Neural cell (in vitro differentiated cells): ENCODE measurements around the gene BBS1. TPM values are rescaled to one million over a fixed set of nuclear protein-coding genes. Genes with fewer than 3 reads are reported as not detected.

Experiments
- H2AFZ ChIP-seq: fragments of 200-600, 300-800 bp; sonication (generic), shearing (Covaris generic); 2 replicates; pipeline ENCODE4 v1.6.0; 2014; ENCODE audit warnings: low read depth, mild to moderate bottlenecking, antibody characterized with exemption, low read length, moderate library complexity
- H3F3A ChIP-seq: fragments of 200-600 bp; shearing (Covaris generic); 2 replicates; pipeline ENCODE4 v1.6.1; 2016; ENCODE audit warnings: mild to moderate bottlenecking, moderate library complexity, mixed read lengths, antibody characterized with exemption, low read length; ENCODE audit not compliant: insufficient read depth, poor library complexity, severe bottlenecking
- H3K27ac ChIP-seq: fragments of 200-600, 300-800 bp; sonication (generic), shearing (Covaris generic); 2 replicates; pipeline ENCODE4 v1.5.1; 2014; ENCODE audit warnings: mild to moderate bottlenecking, low read length, moderate library complexity
- H3K27me3 ChIP-seq: fragments of 300-800, 200-600 bp; sonication (generic), shearing (Covaris generic); 2 replicates; pipeline ENCODE4 v1.6.0; 2014; ENCODE audit warnings: mild to moderate bottlenecking, low read depth, low read length, moderate library complexity; ENCODE audit not compliant: insufficient read depth
- H3K36me3 ChIP-seq: fragments of 300-800, 200-600 bp; sonication (generic), shearing (Covaris generic); 2 replicates; pipeline ENCODE4 v1.5.1; 2014; ENCODE audit warnings: mild to moderate bottlenecking, antibody characterized with exemption, low read length, moderate library complexity; ENCODE audit not compliant: insufficient read depth
- H3K4me2 ChIP-seq: fragments of 300-800, 200-600 bp; sonication (generic), shearing (Covaris generic); 2 replicates; pipeline ENCODE4 v1.6.0; 2014; ENCODE audit warnings: mild to moderate bottlenecking, low read length
- H3K4me3 ChIP-seq: fragments of 300-800, 200-600 bp; sonication (generic), shearing (Covaris generic); 2 replicates; pipeline ENCODE4 v1.5.1; 2014; ENCODE audit warnings: mild to moderate bottlenecking, low read length, moderate library complexity
- H3K79me2 ChIP-seq: fragments of 200-600 bp; shearing (Covaris generic); replicated peaks from 2 replicates; pipeline ENCODE4 v1.6.0; 2014; ENCODE audit warnings: mild to moderate bottlenecking, low read length, moderate library complexity; ENCODE audit not compliant: insufficient read depth
- H3K9ac ChIP-seq: fragments of 300-800, 200-600 bp; sonication (generic), shearing (Covaris generic); 2 replicates; pipeline ENCODE4 v1.6.1; 2016; ENCODE audit warnings: mild to moderate bottlenecking, low read length, mixed read lengths
- H3K9me2 ChIP-seq: fragments of 200-600 bp; shearing (Covaris generic); 2 replicates; pipeline ENCODE4 v1.6.1; 2016; ENCODE audit warnings: mild to moderate bottlenecking, low read length, mixed read lengths; ENCODE audit not compliant: insufficient read depth
- H3K9me3 ChIP-seq: fragments of 200-600, 300-800 bp; sonication (generic), shearing (Covaris generic); 2 replicates; pipeline ENCODE4 v1.6.1; 2016; ENCODE audit warnings: mild to moderate bottlenecking, mixed run types, low read length, moderate library complexity, mixed read lengths
- H4K20me1 ChIP-seq: fragments of 200-600 bp; shearing (Covaris generic); 2 replicates; pipeline ENCODE4 v1.6.1; 2016; ENCODE audit warnings: mild to moderate bottlenecking, mixed run types; ENCODE audit not compliant: insufficient read depth
- CTCF ChIP-seq: fragments of 450-650 bp; IDR thresholded peaks from 2 replicates; pipeline ENCODE4 v1.5.1; 2014; ENCODE audit warnings: antibody characterized with exemption, mild to moderate bottlenecking, moderate library complexity; ENCODE audit not compliant: poor library complexity, severe bottlenecking
- EP300 ChIP-seq: fragments of 450-650 bp; conservative IDR thresholded peaks from 2 replicates; pipeline ENCODE4 v1.6.1; 2014; ENCODE audit warnings: antibody characterized with exemption, mild to moderate bottlenecking, moderate library complexity; ENCODE audit not compliant: poor library complexity, severe bottlenecking
- EZH2 ChIP-seq: fragments of 200-600, 300-800 bp; shearing (Covaris generic), sonication (generic); IDR thresholded peaks from 2 replicates; pipeline ENCODE4 v1.6.1; 2014; ENCODE audit warnings: antibody characterized with exemption, low read length, borderline replicate concordance, mild to moderate bottlenecking; ENCODE audit not compliant: insufficient read depth, poor library complexity, severe bottlenecking
- MXI1 ChIP-seq: fragments of 450-650 bp; conservative IDR thresholded peaks from 2 replicates; pipeline ENCODE4 v1.6.1; 2014; ENCODE audit warnings: antibody characterized with exemption, mild to moderate bottlenecking; ENCODE audit not compliant: poor library complexity, severe bottlenecking
- POLR2AphosphoS5 ChIP-seq: IDR thresholded peaks from 2 replicates; pipeline ENCODE4 v1.6.1; 2012
- RAD21 ChIP-seq: fragments of 450-650 bp; conservative IDR thresholded peaks from 2 replicates; pipeline ENCODE4 v1.6.1; 2014; ENCODE audit warnings: antibody characterized with exemption, mild to moderate bottlenecking, moderate library complexity
- REST ChIP-seq: IDR thresholded peaks from 2 replicates; pipeline ENCODE4 v1.6.1; 2012; ENCODE audit warnings: borderline replicate concordance
- SMC3 ChIP-seq: fragments of 450-650 bp; conservative IDR thresholded peaks from 2 replicates; pipeline ENCODE4 v1.6.1; 2014; ENCODE audit warnings: antibody characterized with exemption, mild to moderate bottlenecking, moderate library complexity; ENCODE audit not compliant: poor library complexity
- TAF1 ChIP-seq: IDR thresholded peaks from 2 replicates; pipeline ENCODE4 v1.6.1; 2012; ENCODE audit warnings: low read depth
- polyA plus RNA-seq: library from polyadenylated mRNA; depleted of rRNA; stranded (reverse); fragments of >200 nt; gene quantifications from 2 replicates; pipeline ENCODE4 v1.2.3, GENCODE V29; 2014

The BBS1 gene
- polyA plus RNA-seq, 1 donor from 2014 or later = 69.5 TPM

- no peak overlapping the region for H3K9ac ChIP-seq
- no peak overlapping the region for H2AFZ ChIP-seq
- no peak overlapping the region for H3K27ac ChIP-seq
- H4K20me1 ChIP-seq = no peaks in the 10 kb centered on the region
- no peaks in the 10 kb centered on the region for H3K9me2 ChIP-seq
- H3K4me2 ChIP-seq = no peak overlapping the region
- TF ChIP-seq RAD21 = no peak
- no peak for TF ChIP-seq SMC3
- TF ChIP-seq CTCF = no peak
- no peak for TF ChIP-seq TAF1
- H3K79me2 ChIP-seq = no peaks in the 10 kb centered on the region
- no peaks in the 10 kb centered on the region for H3K36me3 ChIP-seq
- H3F3A ChIP-seq = no peaks in the 10 kb centered on the region
- H3K4me3 ChIP-seq = no peak overlapping the region
- no peaks in the 10 kb centered on the region for H3K9me3 ChIP-seq
- no peaks in the 10 kb centered on the region for H3K27me3 ChIP-seq
Observed at GRCh38 chr11:66494935-66495334, 15.5 kb upstream of the BBS1 start.

- Histone ChIP-seq H3K4me3 (no peak overlapping the region), H3K36me3 (no peaks in the 10 kb centered on the region), H3K27ac (no peak overlapping the region), H3K9ac (no peak overlapping the region), H3K4me2 (no peak overlapping the region), H2AFZ (no peak overlapping the region), H3K9me2 (no peaks in the 10 kb centered on the region), H3K79me2 (no peaks in the 10 kb centered on the region), H3F3A (no peaks in the 10 kb centered on the region), H4K20me1 (no peaks in the 10 kb centered on the region), H3K9me3 (no peaks in the 10 kb centered on the region), H3K27me3 (no peaks in the 10 kb centered on the region)
- no peak for TF ChIP-seq EP300
- TF ChIP-seq REST = no peak
- TF ChIP-seq CTCF = no peak
- no peak for TF ChIP-seq TAF1
- TF ChIP-seq EZH2 = no peak
- no peak for TF ChIP-seq RAD21
- no peak for TF ChIP-seq MXI1
- no peak for TF ChIP-seq POLR2AphosphoS5
- TF ChIP-seq SMC3 = no peak
Observed at GRCh38 chr11:66495401-66495854, 15.0 kb upstream of the BBS1 start.
